GM21381 (cell line): ENCODE data around the gene UBN1.
"Not testable (repeated sequence)": the region's sequence is repeated elsewhere in the genome, so short reads cannot be mapped to it uniquely, and the experiment has no call there.

Experiments
- ATAC-seq: cut with Tn5 transposase; IDR thresholded peaks from one replicate; pipeline ENCODE4 v1.9.1; 2021; ENCODE audit warnings: mild to moderate bottlenecking, moderate library complexity; ENCODE audit not compliant: unreplicated experiment

Gene UBN1

GRCh38 chr16:4925293-4925607 lies 78.0 kb downstream of the UBN1 start:
- ATAC-seq = no peak

GRCh38 chr16:4925791-4926190 lies 78.5 kb downstream of the UBN1 start:
- no peak for ATAC-seq

- ATAC-seq = no peak
These were observed 79.6 kb downstream of the UBN1 start for GRCh38 chr16:4926928-4927327.

GRCh38 chr16:4927661-4928060 lies 80.4 kb downstream of the UBN1 start:
- ATAC-seq = no peak

GRCh38 chr16:4928227-4928626 lies 80.9 kb downstream of the UBN1 start:
- no peak for ATAC-seq

GRCh38 chr16:4929619-4930018 lies 82.3 kb downstream of the UBN1 start:
- not testable (repeated sequence) for ATAC-seq

- ATAC-seq = no peak
These were observed 84.1 kb downstream of the UBN1 start for GRCh38 chr16:4931381-4931780.
